ENCODE measurements around the gene ANKHD1.
A peak's percentile ranks its signal among the peaks of the same experiment; 100 is the strongest.
"Not testable (repeated sequence)": the region's sequence is repeated elsewhere in the genome, so short reads cannot be mapped to it uniquely, and the experiment has no call there.

Gene ANKHD1

GRCh38 chr5:140564196-140565023, 162.8 kb downstream of the ANKHD1 start, which contains the start of the genes APBB3 and SLC35A4:
Gene APBB3, minus strand, starts transcription at chr5:140564598. Its CDS starts 353 bp downstream, at chr5:140564245.
Gene SLC35A4, plus strand, starts transcription at chr5:140564828. Its CDS starts 2,342 bp downstream, at chr5:140567170.
- peak; percentile 100 for DNase-seq (ENCODE audit: low read depth)

GRCh38 chr5:140565024-140565779, 163.6 kb downstream of the ANKHD1 start:
- DNase-seq (ENCODE audit: low read depth) = no peak

- DNase-seq (ENCODE audit: low read depth) = no peak
These were observed 164.1 kb downstream of the ANKHD1 start for GRCh38 chr5:140565780-140566095.

- DNase-seq (ENCODE audit: low read depth) = no peak
These were observed 165.0 kb downstream of the ANKHD1 start for GRCh38 chr5:140566665-140567064.

GRCh38 chr5:140567136-140567818, 165.6 kb downstream of the ANKHD1 start:
- DNase-seq (ENCODE audit: low read depth) = no peak

GRCh38 chr5:140567871-140568270, 166.2 kb downstream of the ANKHD1 start:
- no peak for DNase-seq (ENCODE audit: low read depth)

GRCh38 chr5:140568443-140569063, 166.9 kb downstream of the ANKHD1 start:
- no peak for DNase-seq (ENCODE audit: low read depth)

GRCh38 chr5:140569197-140569596, 167.6 kb downstream of the ANKHD1 start:
- no peak for DNase-seq (ENCODE audit: low read depth)

- DNase-seq (ENCODE audit: low read depth) = no peak
These were observed 168.4 kb downstream of the ANKHD1 start for GRCh38 chr5:140570058-140570457.

GRCh38 chr5:140570488-140570887, 168.9 kb downstream of the ANKHD1 start:
- DNase-seq (ENCODE audit: low read depth) = no peak

GRCh38 chr5:140571105-140571504, 169.5 kb downstream of the ANKHD1 start:
- DNase-seq (ENCODE audit: low read depth) = no peak

GRCh38 chr5:140573683-140574082, 172.1 kb downstream of the ANKHD1 start:
- no peak for DNase-seq (ENCODE audit: low read depth)

GRCh38 chr5:140574165-140574564, 172.5 kb downstream of the ANKHD1 start:
- DNase-seq (ENCODE audit: low read depth) = no peak

- DNase-seq (ENCODE audit: low read depth) = peak; percentile 72
These were observed 173.7 kb downstream of the ANKHD1 start for GRCh38 chr5:140575309-140575708.

GRCh38 chr5:140576776-140577201, 175.2 kb downstream of the ANKHD1 start:
- no peak for DNase-seq (ENCODE audit: low read depth)

GRCh38 chr5:140579188-140579747, 177.6 kb downstream of the ANKHD1 start:
- not testable (repeated sequence) for DNase-seq (ENCODE audit: low read depth)

GRCh38 chr5:140587495-140587894, 185.9 kb downstream of the ANKHD1 start:
- DNase-seq (ENCODE audit: low read depth) = peak; percentile 64

- DNase-seq (ENCODE audit: low read depth) = peak; percentile 69
These were observed 186.9 kb downstream of the ANKHD1 start for GRCh38 chr5:140588311-140589070.
